Glutamatergic neuron (in vitro differentiated cells): ENCODE data around the gene NOX5. TPM values are rescaled to one million over a fixed set of nuclear protein-coding genes. Genes with fewer than 3 reads are reported as not detected.

Experiments used
- DNase-seq: peaks from one replicate; pipeline ENCODE4 v3.0.0; 2022
- H3K27ac Mint-ChIP-seq: one replicate; pipeline ENCODE4 v1.8.0; 2020; ENCODE audit warnings: mild to moderate bottlenecking, mixed read lengths, inconsistent platforms; ENCODE audit not compliant: unreplicated experiment
- H3K27me3 Mint-ChIP-seq: one replicate; pipeline ENCODE4 v1.8.0; 2020; ENCODE audit warnings: mild to moderate bottlenecking, moderate library complexity, mixed read lengths, inconsistent platforms; ENCODE audit not compliant: unreplicated experiment
- H3K36me3 Mint-ChIP-seq: one replicate; pipeline ENCODE4 v1.8.0; 2020; ENCODE audit warnings: mild to moderate bottlenecking, mixed read lengths, inconsistent platforms; ENCODE audit not compliant: unreplicated experiment
- H3K4me1 Mint-ChIP-seq: one replicate; pipeline ENCODE4 v1.8.0; 2020; ENCODE audit warnings: mild to moderate bottlenecking, low read depth, mixed read lengths, inconsistent platforms; ENCODE audit not compliant: unreplicated experiment
- H3K4me3 Mint-ChIP-seq: one replicate; pipeline ENCODE4 v1.8.0; 2020; ENCODE audit warnings: mild to moderate bottlenecking, mixed read lengths, inconsistent platforms; ENCODE audit not compliant: unreplicated experiment
- H3K9me3 Mint-ChIP-seq: one replicate; pipeline ENCODE4 v1.8.0; 2020; ENCODE audit warnings: mild to moderate bottlenecking, moderate library complexity, mixed read lengths, inconsistent platforms; ENCODE audit not compliant: unreplicated experiment
- CTCF ChIP-seq: fragments of 200-600 bp; sonication (generic); IDR thresholded peaks from one replicate; pipeline ENCODE4 v1.5.0; 2021; ENCODE audit not compliant: partially characterized antibody, unreplicated experiment
- total RNA-seq: library from RNA; stranded (reverse); fragmentation: NEBNext Ultra II Directional; extraction: Animal tissue kit (Norgen Biotek cat#: 25700); gene quantifications from one replicate; pipeline ENCODE4 v1.2.1, GENCODE V29; 2021; ENCODE audit not compliant: unreplicated experiment

Gene NOX5
- total RNA-seq, 1 donor from 2014 or later = not detected

GRCh38 chr15:69016021-69016595, 1.6 kb downstream of the NOX5 start:
- H3K36me3 Mint-ChIP-seq = no peaks in the 10 kb centered on the region
- H3K4me1 Mint-ChIP-seq = no peaks in the 10 kb centered on the region
- no peak for TF ChIP-seq CTCF
- peaks cover 1% of the 10 kb centered on the region for H3K9me3 Mint-ChIP-seq
- DNase-seq = no peak
- H3K27ac Mint-ChIP-seq = no peak overlapping the region
- H3K4me3 Mint-ChIP-seq = no peak overlapping the region
- H3K27me3 Mint-ChIP-seq = peaks cover 4% of the 10 kb centered on the region

- TF ChIP-seq CTCF = no peak
- no peaks in the 10 kb centered on the region for H3K4me1 Mint-ChIP-seq
- peaks cover 1% of the 10 kb centered on the region for H3K9me3 Mint-ChIP-seq
- H3K27ac Mint-ChIP-seq = no peak overlapping the region
- DNase-seq = no peak
- H3K4me3 Mint-ChIP-seq = no peak overlapping the region
- no peaks in the 10 kb centered on the region for H3K36me3 Mint-ChIP-seq
- H3K27me3 Mint-ChIP-seq = peaks cover 4% of the 10 kb centered on the region
Measured at GRCh38 chr15:69017978-69018377, 3.5 kb downstream of the NOX5 start.

GRCh38 chr15:69018951-69019350, 4.5 kb downstream of the NOX5 start:
- Mint-ChIP-seq H3K27ac (no peak overlapping the region), H3K9me3 (peaks cover 1% of the 10 kb centered on the region), H3K36me3 (no peaks in the 10 kb centered on the region), H3K27me3 (peaks cover 4% of the 10 kb centered on the region), H3K4me1 (no peaks in the 10 kb centered on the region), H3K4me3 (no peak overlapping the region)
- TF ChIP-seq CTCF = no peak
- DNase-seq = no peak

DNA sequence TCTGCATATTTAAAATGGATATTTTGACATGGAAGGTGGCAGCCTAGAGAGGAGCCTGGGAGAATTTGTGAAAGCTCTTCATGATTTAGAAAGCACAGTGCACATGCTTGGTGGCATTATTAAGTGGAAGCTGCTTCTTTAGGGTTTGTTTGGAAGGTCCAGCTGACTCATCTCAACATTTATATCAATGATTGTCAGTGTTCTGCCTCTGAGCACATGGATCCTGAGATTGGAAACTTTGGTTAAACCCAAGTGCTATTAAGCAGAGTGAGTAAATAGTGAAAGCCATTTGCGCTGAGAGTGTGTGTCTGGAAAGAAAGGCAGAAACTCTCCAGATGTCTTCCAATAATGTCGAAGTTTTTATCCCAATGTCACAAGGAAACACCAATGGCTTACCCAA, 7.4 kb downstream of the NOX5 start:
- Mint-ChIP-seq H3K27ac (no peak overlapping the region), H3K4me1 (no peaks in the 10 kb centered on the region), H3K27me3 (peaks cover 2% of the 10 kb centered on the region), H3K9me3 (no peaks in the 10 kb centered on the region), H3K36me3 (no peaks in the 10 kb centered on the region), H3K4me3 (no peak overlapping the region)
- TF ChIP-seq CTCF = no peak
- no peak for DNase-seq

DNA sequence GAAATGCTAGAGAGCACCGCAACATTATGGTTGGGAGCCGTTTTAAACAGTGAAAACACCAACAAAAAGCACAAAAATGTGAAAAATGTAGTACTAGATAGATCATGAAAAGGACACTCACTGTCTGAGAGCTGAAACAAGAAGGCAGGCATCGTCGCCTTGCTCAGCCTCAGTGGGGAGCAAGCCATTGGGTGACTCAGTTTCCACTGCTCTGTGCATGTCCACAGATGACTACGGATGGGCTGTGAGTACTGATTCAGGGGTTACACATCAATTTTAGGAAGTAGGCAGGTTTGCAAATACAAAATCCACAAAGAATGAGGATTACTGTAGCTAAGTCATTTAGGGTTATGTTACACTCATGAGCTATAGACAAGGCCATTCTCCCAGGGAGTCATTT, 10.8 kb downstream of the NOX5 start:
- H3K9me3 Mint-ChIP-seq = peaks cover 4% of the 10 kb centered on the region
- H3K36me3 Mint-ChIP-seq = peaks cover 3% of the 10 kb centered on the region
- no peak for DNase-seq
- H3K27me3 Mint-ChIP-seq = no peaks in the 10 kb centered on the region
- no peak overlapping the region for H3K27ac Mint-ChIP-seq
- no peaks in the 10 kb centered on the region for H3K4me1 Mint-ChIP-seq
- TF ChIP-seq CTCF = no peak
- no peak overlapping the region for H3K4me3 Mint-ChIP-seq
